DMS79 (cell line): ENCODE measurements around the gene BCAR1.
A peak's percentile ranks its signal among the peaks of the same experiment; 100 is the strongest.
"Not testable (repeated sequence)": the region's sequence is repeated elsewhere in the genome, so short reads cannot be mapped to it uniquely, and the experiment has no call there.

Source experiments
- DNase-seq: peaks from one replicate; lab custom pipeline; 2025; lab: John Stamatoyannopoulos, UW

BCAR1 gene

DNA sequence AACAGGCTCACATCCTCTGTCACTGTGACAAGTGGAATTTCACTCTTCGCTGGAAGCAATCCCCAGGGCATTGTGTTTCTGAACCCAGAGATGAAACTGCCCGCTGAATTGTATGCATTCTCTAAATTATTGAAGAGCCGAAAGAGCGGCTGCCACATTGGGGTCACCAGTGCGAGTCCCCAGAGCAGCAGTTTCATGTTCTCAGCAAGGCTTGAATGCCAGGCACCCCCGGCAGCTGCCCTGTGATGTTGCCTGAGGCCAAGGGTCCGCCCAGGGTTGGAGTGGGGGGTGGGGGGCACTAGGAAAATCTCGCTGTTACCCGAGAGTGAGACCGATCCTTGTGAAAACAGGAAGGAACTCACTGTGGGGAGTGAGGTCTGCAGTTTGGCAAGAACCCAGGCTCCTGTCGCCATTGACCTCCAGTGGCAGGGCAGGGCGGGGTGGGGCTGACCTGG, 20.7 kb upstream of the BCAR1 start:
- DNase-seq: no peak

DNA sequence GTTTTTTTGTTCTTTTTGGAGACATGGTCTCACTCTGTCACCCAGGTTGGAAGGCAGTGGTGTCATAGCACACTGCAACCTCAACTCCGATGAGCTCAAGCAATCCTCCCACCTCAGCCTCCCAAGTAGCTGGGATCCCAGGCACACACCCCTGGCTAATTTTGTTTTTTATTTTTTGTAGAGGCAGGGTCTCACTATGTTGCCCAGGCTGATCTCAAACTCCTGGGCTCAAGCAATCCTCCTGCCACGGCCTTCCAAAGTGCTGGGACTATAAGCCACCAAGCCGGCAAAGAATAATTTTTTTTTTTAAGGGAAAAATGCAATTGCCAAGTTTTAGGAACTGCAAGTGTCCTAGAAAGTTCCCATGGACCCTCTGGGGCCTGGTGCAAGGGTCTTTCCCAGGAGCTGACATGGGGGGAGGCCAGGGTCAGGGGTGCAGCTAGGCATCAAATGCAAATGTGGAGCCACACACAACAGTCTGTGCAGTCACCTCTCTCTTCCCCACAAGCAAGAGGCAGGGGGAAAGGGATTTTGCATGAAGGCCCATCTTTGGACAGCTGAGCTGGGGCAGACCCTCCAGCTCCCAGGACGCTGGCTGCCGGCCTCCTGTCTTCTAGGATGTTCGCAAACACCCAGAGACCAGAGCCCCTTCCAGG, 20.1 kb upstream of the BCAR1 start:
- DNase-seq: no peak

DNA sequence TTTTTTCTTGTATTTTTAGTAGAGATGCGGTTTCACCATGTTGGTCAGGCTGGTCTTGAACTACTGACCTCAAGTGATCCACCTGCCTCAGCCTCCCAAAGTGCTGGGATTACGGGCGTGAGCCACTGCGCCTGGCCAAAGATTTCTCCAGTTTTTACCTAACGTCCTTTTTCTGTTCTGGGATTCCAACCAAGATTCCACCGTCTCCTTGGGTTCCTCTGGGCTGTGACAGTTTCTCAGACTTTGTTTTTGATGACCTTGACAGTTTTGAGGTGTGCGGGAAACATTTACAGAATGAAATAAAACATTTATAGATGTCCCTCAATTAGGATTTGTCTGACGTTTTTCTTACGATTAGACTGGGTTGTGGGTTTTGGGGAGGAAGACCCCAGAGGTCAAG, 17.9 kb upstream of the BCAR1 start:
- not testable (repeated sequence) for DNase-seq

DNA sequence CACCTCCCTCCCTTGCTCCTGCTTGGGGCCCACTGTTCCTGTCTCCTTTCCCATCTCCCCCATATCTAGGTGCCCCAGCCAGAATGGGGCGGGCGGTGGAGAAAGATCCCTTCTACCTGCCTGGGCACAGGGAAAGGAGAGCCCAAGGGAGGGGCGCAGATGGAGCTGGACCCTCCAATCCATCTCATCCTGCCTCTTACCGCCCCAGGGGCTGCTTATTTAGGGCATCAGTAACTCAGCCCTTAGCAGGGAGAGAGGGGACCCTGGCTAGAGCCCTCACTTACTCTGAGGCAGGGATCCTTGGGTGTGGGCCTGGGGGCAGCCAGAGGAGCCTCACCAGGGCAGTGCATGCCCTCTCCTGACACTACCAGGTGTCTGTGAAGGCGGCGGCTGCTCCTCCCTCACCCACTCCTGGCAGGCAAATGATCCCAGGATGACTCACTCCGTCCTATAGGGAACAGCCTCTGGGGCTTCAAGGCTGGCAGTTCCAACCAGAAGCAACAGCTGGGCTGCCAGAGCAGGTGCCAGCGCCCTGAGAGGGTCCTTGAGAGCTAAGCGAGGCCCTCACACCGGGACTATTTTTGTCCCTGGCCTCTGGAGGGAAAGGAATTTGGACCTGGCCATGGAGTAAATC, 16.3 kb upstream of the BCAR1 start:
- peak; percentile 87 for DNase-seq

DNA sequence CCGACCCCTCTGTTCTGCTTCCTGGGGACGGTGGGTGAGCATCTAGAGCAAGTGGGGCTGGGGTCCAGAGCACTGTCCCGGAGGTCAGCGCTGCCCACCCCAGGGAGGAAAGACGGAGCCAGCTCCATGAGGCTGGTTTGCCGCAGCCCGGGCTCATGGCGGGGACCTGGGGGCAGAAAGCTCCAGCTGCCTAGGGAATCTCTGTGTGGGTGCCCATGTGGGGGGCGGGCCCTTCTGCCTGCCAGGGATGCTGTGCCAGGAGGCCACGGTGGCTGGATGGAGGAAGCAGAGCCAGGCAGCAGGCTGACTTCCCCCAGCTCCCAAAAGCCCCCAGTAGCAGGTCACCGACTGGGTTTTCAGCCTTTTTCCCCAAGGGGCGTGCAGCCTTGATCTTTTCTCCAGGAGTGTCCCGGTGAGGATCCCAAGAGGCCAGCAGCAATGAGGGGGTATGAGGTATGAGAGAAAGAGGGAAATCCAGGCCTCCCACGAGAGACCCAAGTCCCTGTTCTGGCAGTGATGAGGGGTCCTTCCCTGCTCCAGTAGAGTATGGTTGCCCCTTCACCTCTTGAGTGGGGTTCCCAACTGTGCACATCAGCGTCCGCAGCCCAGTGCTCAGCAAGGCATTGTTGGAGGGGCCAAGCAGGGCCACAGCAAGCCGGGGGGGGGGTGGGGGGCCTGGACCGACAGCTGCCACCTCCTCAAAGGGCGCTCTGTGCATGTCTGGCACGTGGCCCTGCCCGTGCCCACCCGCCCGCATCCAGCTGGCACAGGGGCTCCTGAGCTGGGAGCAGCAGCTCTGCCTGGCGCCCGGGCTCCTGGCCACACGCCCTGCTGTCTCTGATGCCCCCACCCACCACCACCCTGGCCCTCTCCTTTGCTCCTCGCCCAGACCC, 15.6 kb upstream of the BCAR1 start:
- no peak for DNase-seq

DNA sequence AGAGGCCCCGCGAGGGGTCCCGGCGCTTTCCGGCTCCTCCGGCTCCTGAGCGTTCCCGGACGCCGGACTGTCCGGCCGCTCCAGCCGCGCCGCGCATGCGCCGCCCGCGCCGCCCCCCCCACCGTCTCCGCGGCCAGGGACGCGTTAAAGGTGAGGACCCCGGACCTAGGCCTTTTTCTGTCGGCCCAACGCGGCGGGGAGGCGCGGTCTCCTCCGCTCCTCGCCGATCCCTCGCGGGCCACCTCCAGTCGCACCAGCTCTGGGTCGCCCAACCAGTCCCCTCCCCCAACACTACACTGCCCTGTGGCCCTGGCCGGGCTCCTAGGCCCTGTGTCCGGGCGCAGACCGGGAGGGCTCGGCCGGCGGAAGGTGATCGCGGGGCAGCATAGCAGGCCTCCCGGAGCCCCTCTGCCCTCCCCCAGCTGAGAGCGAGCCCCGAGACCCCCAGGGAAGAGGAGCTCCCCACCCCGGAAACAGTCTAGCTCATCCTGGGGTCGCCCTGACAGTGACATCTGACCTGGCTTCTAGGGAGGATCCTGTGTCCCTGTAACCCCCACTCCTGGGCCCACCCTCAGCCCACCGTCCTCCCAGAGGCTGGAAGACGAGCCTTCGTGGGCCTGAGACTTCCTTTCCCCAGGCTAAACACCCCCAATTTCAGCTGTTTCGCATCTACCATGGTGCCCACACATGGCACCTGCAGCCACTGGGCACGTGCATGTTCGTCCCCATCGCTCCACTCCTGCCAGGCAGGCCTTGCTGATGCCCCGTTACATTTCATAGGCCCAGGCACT, 14.7 kb upstream of the BCAR1 start:
- no peak for DNase-seq

DNA sequence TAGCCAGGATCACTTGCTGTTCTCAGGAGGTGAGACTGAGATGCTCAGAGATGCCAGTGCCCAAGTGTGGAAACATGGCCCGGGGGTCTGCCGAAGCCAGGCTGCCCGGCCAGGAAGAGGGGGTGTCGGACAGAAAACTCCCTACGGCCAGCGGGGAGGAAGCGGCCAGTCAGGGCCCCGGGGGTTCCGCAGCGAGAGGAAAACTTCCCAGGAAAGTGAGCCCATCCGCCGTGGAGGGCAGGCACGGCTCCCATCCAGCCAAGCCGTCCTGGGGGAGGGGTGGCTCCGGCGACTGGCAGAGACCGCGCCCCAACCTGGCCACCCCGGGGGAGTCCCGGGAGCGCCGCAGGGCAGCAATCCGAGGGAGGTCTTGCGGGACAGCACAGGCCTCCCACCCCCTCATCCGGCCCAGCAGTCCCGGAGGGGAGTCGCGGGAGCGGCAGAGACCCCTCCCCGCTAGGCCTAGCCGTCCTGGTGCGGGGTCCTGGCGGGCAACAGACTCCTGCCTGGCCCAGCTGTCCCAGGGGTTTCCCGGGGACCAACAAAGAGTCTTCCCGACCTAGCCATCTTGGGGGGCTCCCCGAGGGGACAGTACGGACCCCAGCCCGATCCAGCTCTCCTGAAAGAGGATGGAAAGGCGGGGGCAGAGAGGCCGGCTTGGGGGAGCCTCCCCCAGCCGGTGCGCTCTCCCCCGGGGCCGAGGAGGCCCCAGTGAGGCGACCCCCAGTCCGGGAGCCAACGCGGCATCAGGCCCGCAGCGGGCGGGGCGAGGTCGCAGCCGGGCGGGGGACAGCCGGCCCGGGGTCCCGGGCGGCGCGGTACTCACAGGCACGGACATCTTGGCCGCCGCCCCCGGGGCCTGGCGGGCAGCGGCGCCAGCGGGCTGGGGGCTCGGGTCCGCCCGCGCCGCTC, 13.8 kb upstream of the BCAR1 start:
- no peak for DNase-seq

DNA sequence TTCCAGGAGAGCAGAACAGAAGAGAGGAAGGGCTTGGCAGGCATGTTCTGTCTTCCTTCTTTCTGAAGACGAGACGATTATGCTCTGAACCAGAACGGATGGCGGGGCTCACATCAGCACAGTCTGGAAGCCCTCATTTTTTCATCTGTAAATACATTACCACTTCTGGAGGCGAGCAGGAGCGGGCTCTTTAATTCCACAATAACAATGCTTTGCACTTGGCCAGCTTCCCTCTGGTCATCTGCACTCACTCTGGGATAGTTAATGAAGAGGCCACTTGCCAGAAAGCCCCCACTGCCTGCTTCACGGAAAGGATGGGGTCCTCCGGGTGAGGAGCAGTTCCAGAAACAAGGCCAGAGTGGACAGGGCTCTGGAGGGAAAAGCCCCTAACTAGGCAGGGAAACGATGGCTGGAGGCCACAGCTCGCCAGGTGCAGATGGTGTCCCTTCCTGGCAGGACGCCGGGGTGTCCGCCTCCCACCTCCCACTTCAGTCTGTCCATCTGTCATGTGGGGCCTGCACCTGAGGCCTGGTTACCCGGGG, 13.1 kb upstream of the BCAR1 start:
- DNase-seq: no peak

DNA sequence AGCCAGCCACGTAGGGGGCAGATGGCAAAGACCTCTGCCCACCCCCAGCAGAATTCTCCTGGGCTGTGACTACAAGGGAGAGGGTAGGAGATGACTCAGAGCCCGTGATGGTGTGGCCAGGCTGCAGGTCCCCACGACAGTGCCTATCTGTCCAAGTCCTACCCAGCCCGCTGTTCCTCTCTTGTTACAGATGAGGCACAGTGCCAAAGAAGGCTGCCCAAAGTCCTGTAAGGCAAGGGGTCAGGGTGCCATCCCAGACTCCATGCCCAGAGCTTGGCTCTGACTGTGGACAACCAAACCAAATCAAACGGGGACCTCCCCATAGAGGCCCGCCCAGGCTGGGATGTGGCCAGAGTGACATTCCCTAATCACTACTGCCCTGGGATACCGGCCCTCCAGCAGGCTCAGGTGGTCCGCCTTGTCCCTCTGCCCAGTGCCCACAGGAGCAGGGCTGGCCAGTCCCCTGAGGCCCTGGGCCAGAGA, 12.6 kb upstream of the BCAR1 start:
- no peak for DNase-seq

DNA sequence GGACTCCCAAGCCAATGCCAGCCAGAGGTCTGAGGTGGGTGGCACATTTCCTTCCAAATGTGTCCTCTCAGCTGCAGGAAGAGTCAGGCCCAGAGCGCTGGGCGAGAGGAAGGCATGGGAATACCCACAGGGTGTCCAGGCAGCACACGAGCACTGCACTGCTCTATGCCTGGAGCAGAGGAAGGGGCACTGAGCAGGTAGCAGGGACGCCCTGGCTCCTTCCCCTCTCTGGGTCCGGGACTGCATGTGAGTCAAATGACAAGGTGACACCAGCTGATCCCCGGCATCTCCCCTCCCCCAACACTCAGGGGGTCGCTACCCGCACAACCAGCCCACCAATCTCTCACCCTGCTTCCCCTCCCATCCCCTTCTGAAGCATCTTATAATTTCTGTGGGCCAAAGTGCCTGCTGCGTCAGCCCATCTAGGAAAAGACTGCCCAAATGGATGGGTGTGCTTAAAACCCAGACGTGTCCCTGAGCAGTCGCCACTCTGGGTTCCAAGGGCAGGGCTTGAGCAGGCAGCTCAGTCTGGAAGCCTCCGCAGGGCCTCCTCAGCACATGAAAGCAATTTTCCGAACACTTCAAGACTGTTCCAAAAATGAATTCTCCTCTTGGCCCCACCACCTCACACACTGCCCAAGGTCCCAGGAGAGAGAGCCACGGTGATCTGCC, 12.0 kb upstream of the BCAR1 start:
- no peak for DNase-seq

DNA sequence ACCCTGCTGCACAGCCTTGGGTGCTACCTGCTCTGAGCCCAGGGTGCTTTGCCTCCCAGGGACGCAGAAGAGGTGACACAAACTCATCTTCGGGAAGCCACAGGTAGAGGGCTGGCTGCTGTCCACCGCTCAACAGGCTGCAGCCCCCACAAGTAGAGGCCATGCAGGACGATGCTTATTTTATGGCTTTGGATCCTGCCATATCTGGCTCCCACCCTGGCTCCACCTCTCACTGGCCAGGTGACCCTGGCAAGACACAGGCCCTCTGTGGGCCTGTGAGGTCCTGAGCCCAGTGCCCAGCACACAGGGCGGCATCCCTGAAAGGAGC, 11.3 kb upstream of the BCAR1 start:
- no peak for DNase-seq

DNA sequence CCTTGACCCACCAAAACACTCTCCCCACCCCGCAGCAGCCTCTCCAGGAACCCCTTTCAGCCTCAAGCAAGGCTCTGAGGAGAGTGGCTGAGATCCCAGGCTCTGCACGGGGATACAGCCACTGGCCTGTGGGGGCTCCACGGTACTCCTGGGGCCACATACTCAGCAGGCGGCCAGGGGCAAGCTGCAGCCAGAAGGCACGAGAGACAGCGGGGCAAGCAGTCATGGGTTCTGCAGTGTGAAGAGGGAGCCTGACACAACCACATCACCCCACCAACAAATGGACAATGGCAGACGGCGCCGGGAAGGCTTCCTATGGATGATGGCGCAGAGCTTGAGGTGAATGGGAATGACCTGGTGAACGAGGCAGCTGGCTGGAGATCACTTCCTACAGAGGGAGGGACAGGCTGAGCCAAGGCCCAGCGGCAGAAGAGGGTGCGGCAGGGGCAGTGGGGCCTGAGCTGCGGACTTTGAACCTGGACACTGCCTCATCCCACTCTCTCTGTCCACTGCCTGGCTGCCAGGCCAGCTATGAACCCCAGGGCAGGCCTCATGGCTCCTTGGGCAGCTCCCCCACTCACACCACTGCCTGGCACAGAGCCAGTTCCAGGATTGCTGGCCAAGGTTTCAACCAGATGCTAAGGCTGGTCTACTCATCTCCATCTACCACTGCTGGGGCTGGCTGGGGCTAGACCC, 10.8 kb upstream of the BCAR1 start:
- DNase-seq: no peak

DNA sequence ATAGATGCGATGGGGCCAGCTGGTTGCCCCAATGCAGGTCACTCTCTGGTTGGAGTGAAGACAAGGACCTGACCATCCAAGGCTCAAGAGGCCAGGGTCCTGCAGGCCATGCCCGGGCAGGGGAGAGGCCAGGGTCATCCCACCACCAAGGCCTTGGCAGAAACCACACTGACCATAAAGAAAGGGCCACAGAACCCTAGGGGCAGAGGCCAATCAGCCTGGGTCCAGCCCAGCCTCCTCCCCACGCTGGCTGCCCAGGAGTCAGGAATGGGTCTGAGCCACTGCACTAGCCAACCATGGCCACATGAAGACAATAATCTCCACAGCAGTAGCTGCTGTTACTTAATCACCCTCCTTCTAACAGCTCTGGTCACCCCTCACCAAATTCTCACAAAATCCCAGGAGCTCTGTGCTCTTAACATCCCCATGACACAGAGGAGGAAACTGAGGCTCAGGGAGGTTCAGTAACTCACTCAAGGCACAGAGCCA, 10.2 kb upstream of the BCAR1 start:
- DNase-seq: no peak

DNA sequence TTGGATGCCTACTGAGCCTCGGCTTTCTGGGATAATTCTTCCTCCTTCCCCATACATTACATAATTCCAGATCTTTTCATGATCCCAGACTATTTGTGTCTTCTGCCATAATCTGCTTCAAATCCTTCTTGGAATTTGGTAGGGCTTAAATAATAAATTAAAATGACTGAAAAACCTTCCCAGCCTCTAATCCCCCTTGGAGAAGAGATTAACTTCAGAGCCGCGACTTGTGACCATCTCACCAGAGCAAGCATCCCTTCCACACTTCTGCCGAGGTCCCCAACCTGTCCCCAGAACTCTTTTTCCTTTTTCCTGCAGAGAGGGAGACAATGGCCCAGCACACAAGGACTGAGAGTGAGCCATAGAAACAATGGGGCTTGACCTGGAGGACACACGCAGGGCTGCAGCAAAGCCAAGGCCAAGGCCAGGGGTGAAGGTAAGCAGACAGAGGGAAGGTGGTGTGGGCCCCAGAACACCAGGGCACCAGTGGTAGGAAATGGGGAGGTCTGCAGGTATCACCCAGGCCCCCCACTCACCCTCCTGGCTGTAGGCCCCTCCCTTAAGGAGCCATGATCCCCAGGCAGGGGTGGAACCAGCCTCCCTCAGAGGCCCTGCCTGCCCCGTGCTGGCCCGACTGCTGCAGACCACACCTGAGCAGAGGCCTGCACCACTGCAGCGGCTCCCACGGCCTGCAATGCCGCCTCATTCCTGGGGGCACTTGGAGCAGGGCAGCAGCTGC, 9.6 kb upstream of the BCAR1 start:
- DNase-seq: no peak

DNA sequence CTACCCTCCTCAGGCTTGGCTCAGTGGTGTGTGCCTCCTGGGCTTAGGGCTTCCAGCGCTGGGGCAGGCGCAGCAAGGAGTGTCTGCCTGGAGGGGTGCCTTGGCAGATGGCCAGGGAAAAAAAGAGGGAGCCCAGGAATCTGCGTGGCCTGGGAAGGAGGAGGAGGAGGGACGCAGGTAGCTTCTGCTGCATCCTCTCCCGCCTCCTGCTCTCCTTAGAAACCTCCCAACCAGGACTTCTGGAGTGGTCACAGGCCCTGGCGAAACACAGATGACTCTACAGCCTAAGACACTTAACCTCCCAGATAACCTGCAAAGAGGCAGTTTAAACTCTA, 7.3 kb upstream of the BCAR1 start:
- DNase-seq: no peak

DNA sequence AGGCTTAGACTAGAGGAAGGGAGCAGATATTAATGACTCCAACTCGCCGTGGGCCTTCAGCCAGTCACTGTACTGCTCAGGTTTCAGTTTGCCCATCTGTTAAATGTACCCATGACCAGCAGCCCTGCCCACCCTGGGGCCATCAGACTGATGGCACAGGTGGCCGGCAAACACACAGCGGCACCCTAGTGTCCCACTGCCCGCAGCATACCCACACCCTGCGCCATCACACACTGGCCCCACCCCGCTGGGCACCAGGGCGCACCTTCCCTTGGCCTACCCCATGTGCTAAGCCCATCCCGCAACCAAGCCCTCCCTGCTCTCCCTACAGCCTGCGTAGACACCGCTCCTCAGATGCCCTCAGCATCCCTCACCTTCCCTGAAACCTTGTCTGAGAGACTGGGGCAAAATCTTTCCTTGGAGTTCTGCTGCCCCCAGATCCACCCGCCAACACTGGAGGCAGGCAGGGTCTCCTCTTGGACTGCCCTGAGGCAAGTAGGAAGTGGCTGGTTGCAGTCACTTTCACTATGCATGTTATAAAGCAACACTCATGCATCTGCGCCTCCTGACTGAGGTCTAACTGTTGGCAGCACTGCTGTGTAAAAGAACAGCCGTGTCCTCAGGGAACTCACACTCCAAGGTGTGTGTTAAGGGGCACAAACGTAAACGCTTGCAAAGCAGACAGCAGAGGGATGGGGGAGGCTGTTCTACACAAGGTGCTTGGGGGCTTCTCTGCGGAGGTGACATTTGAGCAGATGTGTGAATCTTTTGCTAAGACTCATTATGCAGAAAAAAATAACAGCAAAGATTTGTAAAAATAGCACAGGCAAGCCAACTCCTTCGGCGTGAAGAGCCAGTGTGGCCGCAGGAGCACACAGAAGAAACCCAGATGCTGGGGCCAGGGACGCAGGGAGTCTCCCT, 6.7 kb upstream of the BCAR1 start:
- no peak for DNase-seq

DNA sequence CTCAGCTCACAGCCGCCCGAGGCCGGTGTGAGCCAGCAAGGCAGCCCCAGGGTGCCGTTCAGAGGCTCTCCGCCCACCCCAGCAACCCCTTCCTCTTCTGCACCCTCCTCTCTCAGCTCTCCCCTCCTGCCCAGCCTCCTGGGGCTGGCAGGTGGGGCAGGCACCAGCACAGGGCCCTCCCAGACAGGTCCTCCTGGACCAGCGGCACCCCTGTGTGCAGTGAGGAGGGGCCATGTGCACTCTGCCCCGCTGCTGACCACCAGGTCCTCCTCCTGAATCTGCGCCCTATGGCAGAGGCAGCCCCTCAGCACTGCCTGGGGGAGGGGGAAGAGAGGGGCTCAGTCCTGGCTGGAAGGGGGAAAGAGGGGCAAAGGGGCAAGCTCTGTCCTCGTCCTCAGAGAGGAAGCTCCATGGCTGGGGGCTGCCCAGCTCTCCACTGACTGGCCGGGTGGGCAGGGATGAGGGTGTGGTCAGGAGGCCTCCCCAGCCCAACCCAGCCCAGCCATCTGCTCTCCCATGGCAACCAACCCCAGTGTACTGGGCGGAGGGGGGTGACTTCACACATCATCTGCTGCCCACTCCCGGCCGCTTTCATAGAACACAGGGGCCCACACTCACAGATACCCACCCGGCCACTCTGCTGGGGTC, 5.4 kb upstream of the BCAR1 start:
- no peak for DNase-seq
